Prostate gland (tissue), 2 donors: ENCODE measurements around the gene ACACB.

ENCODE experiments used
- POLR2A ChIP-seq: fragments of 450-650 bp; IDR thresholded peaks from one replicate; pipeline ENCODE4 v1.6.1; 2016; ENCODE audit warnings: antibody characterized with exemption, mild to moderate bottlenecking
- POLR2AphosphoS5 ChIP-seq: sonication (generic); formaldehyde crosslinking; IDR thresholded peaks from one replicate; pipeline ENCODE4 v1.6.1; 2017; ENCODE audit warnings: antibody characterized with exemption
- TF ChIP-seq, protein P1 (sequence below), 4 experiments: fragments of 200-600 bp in 2 of 4; fragments of 450-650 bp in 2 of 4; sonication (generic) in 2 of 4; IDR thresholded peaks; 1 replicate in 3 of 4; 2 replicates in 1 of 4; pipeline ENCODE4 v1.5.1; 2016 to 2019; ENCODE audit warnings: antibody characterized with exemption in 4 of 4, mild to moderate bottlenecking in 2 of 4, moderate library complexity in 2 of 4

GRCh38 chr12:109301643-109302168 is 185.3 kb downstream of the ACACB start:
- TF ChIP-seq, protein P1, sequence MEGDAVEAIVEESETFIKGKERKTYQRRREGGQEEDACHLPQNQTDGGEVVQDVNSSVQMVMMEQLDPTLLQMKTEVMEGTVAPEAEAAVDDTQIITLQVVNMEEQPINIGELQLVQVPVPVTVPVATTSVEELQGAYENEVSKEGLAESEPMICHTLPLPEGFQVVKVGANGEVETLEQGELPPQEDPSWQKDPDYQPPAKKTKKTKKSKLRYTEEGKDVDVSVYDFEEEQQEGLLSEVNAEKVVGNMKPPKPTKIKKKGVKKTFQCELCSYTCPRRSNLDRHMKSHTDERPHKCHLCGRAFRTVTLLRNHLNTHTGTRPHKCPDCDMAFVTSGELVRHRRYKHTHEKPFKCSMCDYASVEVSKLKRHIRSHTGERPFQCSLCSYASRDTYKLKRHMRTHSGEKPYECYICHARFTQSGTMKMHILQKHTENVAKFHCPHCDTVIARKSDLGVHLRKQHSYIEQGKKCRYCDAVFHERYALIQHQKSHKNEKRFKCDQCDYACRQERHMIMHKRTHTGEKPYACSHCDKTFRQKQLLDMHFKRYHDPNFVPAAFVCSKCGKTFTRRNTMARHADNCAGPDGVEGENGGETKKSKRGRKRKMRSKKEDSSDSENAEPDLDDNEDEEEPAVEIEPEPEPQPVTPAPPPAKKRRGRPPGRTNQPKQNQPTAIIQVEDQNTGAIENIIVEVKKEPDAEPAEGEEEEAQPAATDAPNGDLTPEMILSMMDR (IDR thresholded peaks at IDR 0.05) = no peak
- TF ChIP-seq POLR2A (no peak), POLR2AphosphoS5 (no peak)
